ENCODE measurements around the gene ZNF783.

DNA sequence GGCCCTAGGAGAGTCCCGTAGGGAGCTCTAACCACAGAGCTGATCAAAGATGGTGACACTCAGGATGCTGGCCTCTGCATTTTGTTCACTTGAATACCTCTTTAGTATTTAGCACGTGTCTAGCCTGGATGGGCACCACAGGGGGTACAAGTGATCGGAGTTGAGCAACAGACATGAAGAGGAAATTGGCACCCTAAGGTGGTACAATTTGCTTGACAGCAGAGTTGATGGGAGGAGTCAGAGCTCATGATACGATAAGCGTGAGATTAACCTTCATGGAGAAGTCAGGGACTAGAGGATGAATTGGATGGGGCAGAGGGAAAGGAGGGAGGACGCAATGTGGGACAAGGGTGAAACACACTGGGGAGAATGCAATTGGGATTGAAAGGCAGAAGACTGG, 32.5 kb upstream of the ZNF783 start:
- no peak for TF ChIP-seq YY1 (IDR thresholded peaks at IDR 0.05; ENCODE audit: insufficient read depth, insufficient read length)
- no peak for TF ChIP-seq ZNF274 (IDR thresholded peaks at IDR 0.05; ENCODE audit: low read depth, low read length)
- no peak for TF ChIP-seq SUZ12 (IDR thresholded peaks at IDR 0.05; ENCODE audit: extremely low read depth, insufficient read depth, insufficient read length)
